Activated CD4-positive, alpha-beta T cell treated with anti-CD3 and anti-CD28 coated beads for 36 hours (primary cell): ENCODE measurements around the gene TMEM145. TPM values are rescaled to one million over a fixed set of nuclear protein-coding genes. Genes with fewer than 3 reads are reported as not detected.
A peak's percentile ranks its signal among the peaks of the same experiment; 100 is the strongest.

Experiments
- ATAC-seq: fragments of 200-7000 bp; cut with Tn5 transposase; one replicate; pipeline ENCODE4 v1.10.0; 2021; ENCODE audit warnings: mild to moderate bottlenecking, moderate library complexity
- CTCF ChIA-PET: fragments of 350-600 bp; sonication (Branson Sonifier 250); formaldehyde crosslinking; loops from one replicate; lab custom pipeline; 2021; ENCODE audit warnings: antibody characterized with exemption; lab: Charles Lee
- POLR2A ChIA-PET: fragments of 350-600 bp; sonication (Branson Sonifier 250); formaldehyde crosslinking; loops from one replicate; lab custom pipeline; 2021; ENCODE audit warnings: antibody characterized with exemption, inconsistent platforms; lab: Charles Lee
- DNase-seq: peaks from one replicate; pipeline ENCODE4 v3.0.0-alpha.2; 2020
- H3K27ac Mint-ChIP-seq: one replicate; pipeline ENCODE4 v1.8.0; 2021; ENCODE audit warnings: mixed read lengths
- H3K27me3 Mint-ChIP-seq: one replicate; pipeline ENCODE4 v1.8.0; 2021; ENCODE audit warnings: mixed read lengths
- H3K36me3 Mint-ChIP-seq: one replicate; pipeline ENCODE4 v1.8.0; 2021; ENCODE audit warnings: low read depth, mixed read lengths
- H3K4me1 Mint-ChIP-seq: one replicate; pipeline ENCODE4 v1.8.0; 2021; ENCODE audit warnings: mixed read lengths
- H3K4me3 Mint-ChIP-seq: one replicate; pipeline ENCODE4 v1.8.0; 2021; ENCODE audit warnings: mild to moderate bottlenecking, moderate library complexity, mixed read lengths
- H3K9me3 Mint-ChIP-seq: one replicate; pipeline ENCODE4 v1.8.0; 2021; ENCODE audit warnings: low read depth, mixed read lengths
- intact Hi-C, 2 experiments: fragments of 100-400 bp; cut with DNase I in 1 of 2; cut with micrococcal nuclease in 1 of 2; formaldehyde crosslinking; loops; one replicate each; pipeline versions ENCODE4 v1.14.2 to v1.15.1; 2022 to 2024; cut with DNase I, micrococcal nuclease
- total RNA-seq, 2 experiments: library from RNA; stranded (reverse); gene quantifications; one replicate each; pipeline ENCODE4 v1.2.3, GENCODE V29; 2021

Gene TMEM145
- total RNA-seq, 2 experiments from 2014 or later = 0.53 to 0.69 TPM

GRCh38 chr19:42283188-42284065 lies 29.7 kb upstream of the TMEM145 start:
- intact Hi-C loops = loop anchor here (1.0 to 5.0 kb wide), 15 partner anchors 15 to 1021 kb away; partner anchors contain the start of genes ERF (in 2 of the 2), ZNF574 (in 2 of the 2), ARHGEF1 (in 1 of the 2) and DEDD2 (in 1 of the 2)
- CTCF ChIA-PET = interaction anchor here (0.5 to 2.5 kb wide), 5 partner anchors 13 to 207 kb away, joined by 3 to 8 read pairs (median 3); partner anchors contain the start of gene ZNF574
- POLR2A ChIA-PET = interaction anchor here (1.3 to 2.1 kb wide), 2 partner anchors 13 to 19 kb away, joined by 4 to 11 read pairs; partner anchors contain the start of gene PAFAH1B3
- Mint-ChIP-seq H3K36me3 (peaks cover 2% of the 10 kb centered on the region), H3K27me3 (no peaks in the 10 kb centered on the region), H3K4me3 (no peak overlapping the region), H3K9me3 (no peaks in the 10 kb centered on the region), H3K4me1 (peaks cover 41% of the 10 kb centered on the region), H3K27ac (no peak overlapping the region)
- DNase-seq = peak; percentile 98
- ATAC-seq = peak; percentile 62

GRCh38 chr19:42284066-42284501 lies 29.0 kb upstream of the TMEM145 start:
- no peaks in the 10 kb centered on the region for H3K27me3 Mint-ChIP-seq
- ATAC-seq (peak; percentile 21), DNase-seq (peak; percentile 91)
- intact Hi-C loops = loop anchor here (5.0 kb wide), 5 partner anchors 87 to 1022 kb away; partner anchors contain the start of genes ARHGEF1 (in 1 of the 2), HNRNPUL1 (in 1 of the 2) and ZNF574 (in 1 of the 2)
- ChIA-PET POLR2A (interaction anchor here (0.9 kb wide), 1 partner anchor 14 kb away, joined by 3 read pairs; no protein-coding TSS in a partner anchor), CTCF (interaction anchor here (0.7 to 1.4 kb wide), 3 partner anchors 19 to 39 kb away, joined by 3 read pairs; partner anchors contain the start of gene PAFAH1B3)
- H3K4me3 Mint-ChIP-seq = no peak overlapping the region
- H3K36me3 Mint-ChIP-seq = peaks cover 3% of the 10 kb centered on the region
- no peak overlapping the region for H3K27ac Mint-ChIP-seq
- peaks cover 34% of the 10 kb centered on the region for H3K4me1 Mint-ChIP-seq
- no peaks in the 10 kb centered on the region for H3K9me3 Mint-ChIP-seq

- CTCF ChIA-PET = interaction anchor here (0.7 to 1.4 kb wide), 4 partner anchors 12 to 40 kb away, joined by 3 to 5 read pairs (median 3); partner anchors contain the start of gene PAFAH1B3
- Mint-ChIP-seq H3K9me3 (no peaks in the 10 kb centered on the region), H3K36me3 (peaks cover 4% of the 10 kb centered on the region), H3K27me3 (no peaks in the 10 kb centered on the region), H3K4me3 (peak overlapping the region; percentile 80), H3K27ac (peak overlapping the region; percentile 74), H3K4me1 (peaks cover 28% of the 10 kb centered on the region)
- ATAC-seq (no peak), DNase-seq (peak; percentile 52)
- intact Hi-C loops = loop anchor here (5.0 kb wide), 5 partner anchors 87 to 1022 kb away; partner anchors contain the start of genes ARHGEF1 (in 1 of the 2), HNRNPUL1 (in 1 of the 2) and ZNF574 (in 1 of the 2)
- POLR2A ChIA-PET = interaction anchor here (0.5 to 1.1 kb wide), 6 partner anchors 14 to 161 kb away, joined by 3 to 4 read pairs (median 3); partner anchors contain the start of gene GSK3A
These were observed 28.3 kb upstream of the TMEM145 start for GRCh38 chr19:42284591-42285341.

- Mint-ChIP-seq H3K36me3 (peaks cover 7% of the 10 kb centered on the region), H3K27me3 (no peaks in the 10 kb centered on the region), H3K4me1 (peaks cover 28% of the 10 kb centered on the region), H3K4me3 (peak overlapping the region; percentile 80), H3K9me3 (no peaks in the 10 kb centered on the region), H3K27ac (peak overlapping the region; percentile 38)
- ChIA-PET POLR2A (interaction anchor here (0.5 to 1.1 kb wide), 5 partner anchors 15 to 162 kb away, joined by 3 to 4 read pairs (median 3); partner anchors contain the start of gene GSK3A), CTCF (interaction anchor here (1.2 kb wide), 1 partner anchor 11 kb away, joined by 5 read pairs; no protein-coding TSS in a partner anchor)
- peak; percentile 11 for DNase-seq
- ATAC-seq = no peak
- intact Hi-C loops = no loop called here
These were observed 27.6 kb upstream of the TMEM145 start for GRCh38 chr19:42285541-42285941.

GRCh38 chr19:42285988-42286348 lies 27.1 kb upstream of the TMEM145 start:
- H3K27ac Mint-ChIP-seq = peak overlapping the region; percentile 38
- peaks cover 28% of the 10 kb centered on the region for H3K4me1 Mint-ChIP-seq
- ChIA-PET POLR2A (interaction anchor here (1.1 kb wide), 1 partner anchor 15 kb away, joined by 3 read pairs; no protein-coding TSS in a partner anchor), CTCF (interaction anchor here (1.2 kb wide), 1 partner anchor 10 kb away, joined by 5 read pairs; no protein-coding TSS in a partner anchor)
- no peaks in the 10 kb centered on the region for H3K9me3 Mint-ChIP-seq
- no peaks in the 10 kb centered on the region for H3K27me3 Mint-ChIP-seq
- ATAC-seq (no peak), DNase-seq (peak; percentile 5)
- peak overlapping the region; percentile 80 for H3K4me3 Mint-ChIP-seq
- H3K36me3 Mint-ChIP-seq = peaks cover 7% of the 10 kb centered on the region
- intact Hi-C loops = no loop called here

GRCh38 chr19:42286349-42287016 lies 26.6 kb upstream of the TMEM145 start:
- ChIA-PET POLR2A (no interaction called here), CTCF (no interaction called here)
- Mint-ChIP-seq H3K27me3 (no peaks in the 10 kb centered on the region), H3K4me1 (peaks cover 25% of the 10 kb centered on the region), H3K27ac (peak overlapping the region; percentile 38), H3K4me3 (no peak overlapping the region), H3K9me3 (no peaks in the 10 kb centered on the region), H3K36me3 (peaks cover 7% of the 10 kb centered on the region)
- ATAC-seq = no peak
- DNase-seq = peak; percentile 14
- intact Hi-C loops = no loop called here

- no peak overlapping the region for H3K4me3 Mint-ChIP-seq
- intact Hi-C loops = no loop called here
- ATAC-seq (no peak), DNase-seq (peak; percentile 6)
- H3K27me3 Mint-ChIP-seq = no peaks in the 10 kb centered on the region
- H3K4me1 Mint-ChIP-seq = peaks cover 18% of the 10 kb centered on the region
- POLR2A ChIA-PET = no interaction called here
- no peaks in the 10 kb centered on the region for H3K9me3 Mint-ChIP-seq
- peaks cover 12% of the 10 kb centered on the region for H3K36me3 Mint-ChIP-seq
- CTCF ChIA-PET = interaction anchor here (0.7 to 1.0 kb wide), 2 partner anchors 9 to 17 kb away, joined by 3 read pairs; no protein-coding TSS in a partner anchor
- H3K27ac Mint-ChIP-seq = no peak overlapping the region
These were observed 25.9 kb upstream of the TMEM145 start for GRCh38 chr19:42287017-42287826.

GRCh38 chr19:42287827-42288107 lies 25.3 kb upstream of the TMEM145 start:
- intact Hi-C loops = no loop called here
- peaks cover 12% of the 10 kb centered on the region for H3K36me3 Mint-ChIP-seq
- CTCF ChIA-PET = interaction anchor here (0.7 to 1.0 kb wide), 3 partner anchors 9 to 17 kb away, joined by 3 read pairs; no protein-coding TSS in a partner anchor

GRCh38 chr19:42288387-42288786 lies 24.7 kb upstream of the TMEM145 start:
- Mint-ChIP-seq H3K27me3 (no peaks in the 10 kb centered on the region), H3K4me3 (no peak overlapping the region), H3K4me1 (peaks cover 13% of the 10 kb centered on the region), H3K9me3 (no peaks in the 10 kb centered on the region), H3K36me3 (peaks cover 15% of the 10 kb centered on the region), H3K27ac (no peak overlapping the region)
- CTCF ChIA-PET = interaction anchor here (0.9 to 1.0 kb wide), 2 partner anchors 8 to 12 kb away, joined by 3 read pairs; no protein-coding TSS in a partner anchor
- intact Hi-C loops = no loop called here
- no peak for DNase-seq
- POLR2A ChIA-PET = interaction anchor here (0.6 kb wide), 1 partner anchor 37 kb away, joined by 3 read pairs; no protein-coding TSS in a partner anchor
- no peak for ATAC-seq

More at GRCh38 chr19:42287827-42288107, 25.3 kb upstream of the TMEM145 start:
- POLR2A ChIA-PET = no interaction called here
- Mint-ChIP-seq H3K4me3 (no peak overlapping the region), H3K9me3 (no peaks in the 10 kb centered on the region), H3K4me1 (peaks cover 13% of the 10 kb centered on the region), H3K27me3 (no peaks in the 10 kb centered on the region), H3K27ac (no peak overlapping the region)
- no peak for ATAC-seq
- peak; percentile 4 for DNase-seq
